MM.1S (cell line): ENCODE results near the gene ADD1.

Experiments
- CTCF ChIP-seq: fragments of 300-600 bp; sonication (generic); IDR thresholded peaks from 2 replicates; pipeline ENCODE4 v1.5.1; 2016; ENCODE audit warnings: antibody characterized with exemption, low read length, mixed read lengths
- EZH2 ChIP-seq: fragments of 300-600 bp; sonication (generic); optimal IDR thresholded peaks from 2 replicates; pipeline ENCODE3; 2017; ENCODE audit warnings: low read depth, mild to moderate bottlenecking, antibody characterized with exemption, low read length, mixed read lengths

GRCh38 chr4:2819244-2820215, 24.1 kb upstream of the ADD1 start:
- TF ChIP-seq CTCF (no peak), EZH2 (no peak)
